ENCODE data around the gene NTRK2. TPM values are rescaled to one million over a fixed set of nuclear protein-coding genes. Genes with fewer than 3 reads are reported as not detected.

NTRK2 gene
- total and polyA plus RNA-seq, 4 donors, result 0.26 to 1.4 (median 0.56) TPM

DNA sequence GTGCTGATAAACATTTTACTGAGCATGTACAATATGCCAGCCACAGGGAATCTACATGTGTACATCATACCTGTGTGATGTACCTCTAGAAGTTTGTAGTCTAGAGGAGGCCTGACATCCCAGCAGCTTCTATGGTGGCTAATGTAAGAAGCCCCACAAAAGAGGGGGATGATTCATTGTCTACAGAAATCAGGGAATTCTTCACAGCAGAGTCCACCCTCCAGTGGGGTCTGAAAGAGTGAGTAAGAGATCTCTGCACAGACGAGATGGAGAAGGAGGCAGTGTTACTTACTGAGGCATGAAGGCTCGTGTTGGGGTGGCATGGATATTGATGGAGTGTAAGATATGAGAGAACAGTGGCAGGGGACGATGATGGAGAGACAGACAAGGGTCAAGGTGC lies 103.0 kb downstream of the NTRK2 start (continued):
- TF ChIP-seq, protein P1, sequence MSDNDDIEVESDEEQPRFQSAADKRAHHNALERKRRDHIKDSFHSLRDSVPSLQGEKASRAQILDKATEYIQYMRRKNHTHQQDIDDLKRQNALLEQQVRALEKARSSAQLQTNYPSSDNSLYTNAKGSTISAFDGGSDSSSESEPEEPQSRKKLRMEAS (IDR thresholded peaks at IDR 0.05), result no peak

DNA sequence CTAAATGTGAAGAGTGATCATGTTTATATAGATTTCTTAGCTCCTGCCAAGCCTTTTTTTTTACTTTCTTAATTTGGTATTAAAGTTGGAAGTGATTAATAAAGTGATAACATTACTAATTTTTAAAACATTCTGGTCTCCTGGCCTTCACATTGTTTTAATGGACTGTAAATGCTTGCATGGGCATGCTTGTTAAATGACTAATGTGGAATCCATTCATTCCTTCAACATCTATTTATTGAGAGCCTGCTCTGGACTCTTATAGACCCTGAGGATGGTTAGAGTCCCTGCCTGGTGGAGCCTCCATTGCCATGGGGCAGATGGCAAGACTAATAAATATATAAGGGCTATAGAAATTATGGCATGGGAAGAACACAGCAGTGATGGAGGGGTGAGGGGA lies 103.5 kb downstream of the NTRK2 start:
- H3K27ac ChIP-seq (ENCODE audit: low read depth in 1 of 2, low read length in 2 of 2), result no peak overlapping the region
- no peak overlapping the region for H3K4me3 ChIP-seq (ENCODE audit: low read depth in 1 of 3, low read length in 3 of 3)
- no peaks in the 10 kb centered on the region for H3K4me1 ChIP-seq (ENCODE audit: control insufficient read depth in 4 of 4, insufficient read depth in 4 of 4, low read length in 3 of 4)
- TF ChIP-seq, protein P2, sequence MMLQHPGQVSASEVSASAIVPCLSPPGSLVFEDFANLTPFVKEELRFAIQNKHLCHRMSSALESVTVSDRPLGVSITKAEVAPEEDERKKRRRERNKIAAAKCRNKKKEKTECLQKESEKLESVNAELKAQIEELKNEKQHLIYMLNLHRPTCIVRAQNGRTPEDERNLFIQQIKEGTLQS (IDR thresholded peaks at IDR 0.05), result no peak
- DNase-seq (ENCODE audit: low spot score), result no peak
- no peak overlapping the region for H3K9ac ChIP-seq (ENCODE audit: low read depth in 1 of 2, low read length in 2 of 2)
- no peaks in the 10 kb centered on the region for H3K36me3 ChIP-seq (ENCODE audit: control insufficient read depth in 4 of 4, insufficient read depth in 3 of 4, low read depth in 1 of 4, low read length in 3 of 4)
- no peaks in the 10 kb centered on the region for H3K9me3 ChIP-seq (ENCODE audit: control insufficient read depth in 4 of 4, low read length in 3 of 4)
- no peaks in the 10 kb centered on the region for H3K27me3 ChIP-seq (ENCODE audit: control insufficient read depth in 4 of 4, insufficient read depth in 4 of 4, low read length in 3 of 4)

DNA sequence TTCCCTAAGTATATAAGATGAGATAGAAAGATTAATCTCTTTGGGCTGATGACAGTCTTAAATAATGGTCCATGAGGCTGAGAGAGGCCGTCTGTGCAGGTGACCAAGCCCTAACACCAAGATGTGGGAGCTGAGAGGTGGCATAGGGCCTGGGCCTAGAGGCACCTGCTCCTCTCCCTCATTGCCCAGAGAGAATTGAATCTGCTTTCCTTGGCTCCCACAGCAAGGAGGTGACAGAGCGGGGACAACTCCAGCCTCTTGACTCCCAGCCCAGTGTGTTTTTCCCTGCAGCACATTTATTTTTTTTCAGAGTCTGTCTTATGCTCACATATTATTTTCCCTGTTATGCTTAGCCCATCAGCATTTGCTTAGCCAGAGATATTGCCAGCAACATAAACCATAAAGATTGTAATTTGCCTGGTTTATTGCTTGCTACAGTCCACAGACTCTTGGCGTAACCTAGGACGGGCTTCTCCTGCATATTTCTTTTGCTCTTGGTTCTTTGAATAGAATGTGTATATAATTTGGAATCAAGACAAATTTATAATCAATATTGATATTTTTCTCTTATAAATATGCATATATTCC lies 105.6 kb downstream of the NTRK2 start:
- no peaks in the 10 kb centered on the region for H3K9me3 ChIP-seq (ENCODE audit: control insufficient read depth in 4 of 4, low read length in 3 of 4)
- TF ChIP-seq SP1 (IDR thresholded peaks at IDR 0.05) (no peak), JUND (IDR thresholded peaks at IDR 0.05) (no peak), RXRA (IDR thresholded peaks at IDR 0.05) (no peak), FOXA2 (IDR thresholded peaks at IDR 0.05) (no peak), GABPA (IDR thresholded peaks at IDR 0.05 in 1 of 2, conservative IDR thresholded peaks at IDR 0.05 in 1 of 2) (no peak), TAF1 (conservative IDR thresholded peaks at IDR 0.05) (no peak), NR2F2 (IDR thresholded peaks at IDR 0.05) (no peak), HNF4G (IDR thresholded peaks at IDR 0.05) (no peak), EGR1 (IDR thresholded peaks at IDR 0.05; ENCODE audit: low read depth in 2 of 2) (no peak)
- TF ChIP-seq, protein P1 (IDR thresholded peaks at IDR 0.05), result no peak
- TF ChIP-seq, protein P3, sequence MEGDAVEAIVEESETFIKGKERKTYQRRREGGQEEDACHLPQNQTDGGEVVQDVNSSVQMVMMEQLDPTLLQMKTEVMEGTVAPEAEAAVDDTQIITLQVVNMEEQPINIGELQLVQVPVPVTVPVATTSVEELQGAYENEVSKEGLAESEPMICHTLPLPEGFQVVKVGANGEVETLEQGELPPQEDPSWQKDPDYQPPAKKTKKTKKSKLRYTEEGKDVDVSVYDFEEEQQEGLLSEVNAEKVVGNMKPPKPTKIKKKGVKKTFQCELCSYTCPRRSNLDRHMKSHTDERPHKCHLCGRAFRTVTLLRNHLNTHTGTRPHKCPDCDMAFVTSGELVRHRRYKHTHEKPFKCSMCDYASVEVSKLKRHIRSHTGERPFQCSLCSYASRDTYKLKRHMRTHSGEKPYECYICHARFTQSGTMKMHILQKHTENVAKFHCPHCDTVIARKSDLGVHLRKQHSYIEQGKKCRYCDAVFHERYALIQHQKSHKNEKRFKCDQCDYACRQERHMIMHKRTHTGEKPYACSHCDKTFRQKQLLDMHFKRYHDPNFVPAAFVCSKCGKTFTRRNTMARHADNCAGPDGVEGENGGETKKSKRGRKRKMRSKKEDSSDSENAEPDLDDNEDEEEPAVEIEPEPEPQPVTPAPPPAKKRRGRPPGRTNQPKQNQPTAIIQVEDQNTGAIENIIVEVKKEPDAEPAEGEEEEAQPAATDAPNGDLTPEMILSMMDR (IDR thresholded peaks at IDR 0.05; ENCODE audit: low read depth, low read length, missing input control), result no peak
- TF ChIP-seq, protein P2 (IDR thresholded peaks at IDR 0.05), result no peak
- TF ChIP-seq, protein P4, sequence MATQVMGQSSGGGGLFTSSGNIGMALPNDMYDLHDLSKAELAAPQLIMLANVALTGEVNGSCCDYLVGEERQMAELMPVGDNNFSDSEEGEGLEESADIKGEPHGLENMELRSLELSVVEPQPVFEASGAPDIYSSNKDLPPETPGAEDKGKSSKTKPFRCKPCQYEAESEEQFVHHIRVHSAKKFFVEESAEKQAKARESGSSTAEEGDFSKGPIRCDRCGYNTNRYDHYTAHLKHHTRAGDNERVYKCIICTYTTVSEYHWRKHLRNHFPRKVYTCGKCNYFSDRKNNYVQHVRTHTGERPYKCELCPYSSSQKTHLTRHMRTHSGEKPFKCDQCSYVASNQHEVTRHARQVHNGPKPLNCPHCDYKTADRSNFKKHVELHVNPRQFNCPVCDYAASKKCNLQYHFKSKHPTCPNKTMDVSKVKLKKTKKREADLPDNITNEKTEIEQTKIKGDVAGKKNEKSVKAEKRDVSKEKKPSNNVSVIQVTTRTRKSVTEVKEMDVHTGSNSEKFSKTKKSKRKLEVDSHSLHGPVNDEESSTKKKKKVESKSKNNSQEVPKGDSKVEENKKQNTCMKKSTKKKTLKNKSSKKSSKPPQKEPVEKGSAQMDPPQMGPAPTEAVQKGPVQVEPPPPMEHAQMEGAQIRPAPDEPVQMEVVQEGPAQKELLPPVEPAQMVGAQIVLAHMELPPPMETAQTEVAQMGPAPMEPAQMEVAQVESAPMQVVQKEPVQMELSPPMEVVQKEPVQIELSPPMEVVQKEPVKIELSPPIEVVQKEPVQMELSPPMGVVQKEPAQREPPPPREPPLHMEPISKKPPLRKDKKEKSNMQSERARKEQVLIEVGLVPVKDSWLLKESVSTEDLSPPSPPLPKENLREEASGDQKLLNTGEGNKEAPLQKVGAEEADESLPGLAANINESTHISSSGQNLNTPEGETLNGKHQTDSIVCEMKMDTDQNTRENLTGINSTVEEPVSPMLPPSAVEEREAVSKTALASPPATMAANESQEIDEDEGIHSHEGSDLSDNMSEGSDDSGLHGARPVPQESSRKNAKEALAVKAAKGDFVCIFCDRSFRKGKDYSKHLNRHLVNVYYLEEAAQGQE (IDR thresholded peaks at IDR 0.05), result no peak
- TF ChIP-seq, protein P5, sequence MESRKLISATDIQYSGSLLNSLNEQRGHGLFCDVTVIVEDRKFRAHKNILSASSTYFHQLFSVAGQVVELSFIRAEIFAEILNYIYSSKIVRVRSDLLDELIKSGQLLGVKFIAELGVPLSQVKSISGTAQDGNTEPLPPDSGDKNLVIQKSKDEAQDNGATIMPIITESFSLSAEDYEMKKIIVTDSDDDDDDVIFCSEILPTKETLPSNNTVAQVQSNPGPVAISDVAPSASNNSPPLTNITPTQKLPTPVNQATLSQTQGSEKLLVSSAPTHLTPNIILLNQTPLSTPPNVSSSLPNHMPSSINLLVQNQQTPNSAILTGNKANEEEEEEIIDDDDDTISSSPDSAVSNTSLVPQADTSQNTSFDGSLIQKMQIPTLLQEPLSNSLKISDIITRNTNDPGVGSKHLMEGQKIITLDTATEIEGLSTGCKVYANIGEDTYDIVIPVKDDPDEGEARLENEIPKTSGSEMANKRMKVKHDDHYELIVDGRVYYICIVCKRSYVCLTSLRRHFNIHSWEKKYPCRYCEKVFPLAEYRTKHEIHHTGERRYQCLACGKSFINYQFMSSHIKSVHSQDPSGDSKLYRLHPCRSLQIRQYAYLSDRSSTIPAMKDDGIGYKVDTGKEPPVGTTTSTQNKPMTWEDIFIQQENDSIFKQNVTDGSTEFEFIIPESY (IDR thresholded peaks at IDR 0.05), result no peak
- no peaks in the 10 kb centered on the region for H3K4me1 ChIP-seq (ENCODE audit: control insufficient read depth in 4 of 4, insufficient read depth in 4 of 4, low read length in 3 of 4)
- H3K4me3 ChIP-seq (ENCODE audit: low read depth in 1 of 3, low read length in 3 of 3), result no peak overlapping the region
- no peaks in the 10 kb centered on the region for H3K36me3 ChIP-seq (ENCODE audit: control insufficient read depth in 4 of 4, insufficient read depth in 3 of 4, low read depth in 1 of 4, low read length in 3 of 4)
- WGBS, result 80% methylated on average over 4 of the region's 4 CpGs
- H3K9ac ChIP-seq (ENCODE audit: low read depth in 1 of 2, low read length in 2 of 2), result no peak overlapping the region
- H3K27ac ChIP-seq (ENCODE audit: low read depth in 1 of 2, low read length in 2 of 2), result no peak overlapping the region
- peaks cover 0 to under 1% (median 0%) of the 10 kb centered on the region in 4 donors for H3K27me3 ChIP-seq (ENCODE audit: control insufficient read depth in 4 of 4, insufficient read depth in 4 of 4, low read length in 3 of 4)
- no peak for DNase-seq (ENCODE audit: low spot score)
